ENCODE data around the gene WDR76. TPM values are rescaled to one million over a fixed set of nuclear protein-coding genes. Genes with fewer than 3 reads are reported as not detected.

Gene WDR76
- total RNA-seq, 1 experiment from 2014 or later: 29.6 TPM

DNA sequence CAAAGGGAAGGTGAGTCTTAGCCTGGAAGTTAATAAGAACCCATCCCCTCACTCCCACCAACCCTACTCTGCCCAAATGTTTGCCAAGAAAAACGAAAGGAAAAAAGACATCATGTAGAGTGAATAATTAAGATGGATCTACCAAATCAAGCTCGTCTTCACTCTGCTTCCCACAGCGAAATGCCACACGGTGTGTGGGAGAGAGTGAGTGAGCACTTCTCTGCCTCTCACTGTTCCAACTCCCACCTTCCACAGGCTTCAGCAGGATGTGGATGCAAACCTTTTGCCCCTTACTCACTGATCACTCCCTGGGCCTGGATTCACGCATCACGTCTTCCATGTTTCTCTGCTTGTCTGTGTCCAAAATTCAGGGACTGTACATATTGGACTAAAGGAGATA, 85.4 kb downstream of the WDR76 start:
- H2AFZ ChIP-seq (ENCODE audit: low read length): no peak overlapping the region
- no peak overlapping the region for H3K9ac ChIP-seq (ENCODE audit: extremely low read depth, insufficient read length, low read length)
- H3K14ac ChIP-seq (ENCODE audit: insufficient read depth, low read length): no peak overlapping the region
- H3K9me3 ChIP-seq (ENCODE audit: control insufficient read depth, low read depth, low read length): no peaks in the 10 kb centered on the region
- no peak overlapping the region for H2BK120ac ChIP-seq (ENCODE audit: low read depth, low read length, poor library complexity, severe bottlenecking)
- Mint-ChIP-seq H3K27ac (no peak overlapping the region), H3K9me3 (no peaks in the 10 kb centered on the region), H3K4me3 (no peak overlapping the region), H3K4me1 (peaks cover 11% of the 10 kb centered on the region in 2 experiments), H3K27me3 (ENCODE audit: low read depth) (no peaks in the 10 kb centered on the region), H3K36me3 (ENCODE audit: insufficient read depth in 1 of 3, low read depth in 3 of 3) (peaks cover 12 to 16% (median 14%) of the 10 kb centered on the region in 3 experiments; a peak in 6 of 7 replicates)
- no peak overlapping the region for H3K4ac ChIP-seq (ENCODE audit: low read depth, low read length)
- no peak overlapping the region for H3K56ac ChIP-seq (ENCODE audit: insufficient read length, low read depth, low read length)
- H2BK12ac ChIP-seq (ENCODE audit: insufficient read length, low read depth, low read length): no peak overlapping the region
- H3K27ac ChIP-seq (ENCODE audit: insufficient read length, low read depth, low read length): no peak overlapping the region
- no peaks in the 10 kb centered on the region for H3K23me2 ChIP-seq (ENCODE audit: insufficient read length, low read depth, low read length, poor library complexity, severe bottlenecking)
- no peaks in the 10 kb centered on the region for H3K79me1 ChIP-seq (ENCODE audit: insufficient read depth, low read depth, low read length, poor library complexity, severe bottlenecking)
- 0 out of 2 replicates have a peak, but pooled peaks cover 2% of the 10 kb centered on the region for H3K4me1 ChIP-seq (ENCODE audit: insufficient read depth, low read length)
- H2BK20ac ChIP-seq (ENCODE audit: low read depth, low read length, poor library complexity, severe bottlenecking): no peak overlapping the region
- H4K8ac ChIP-seq (replicated peaks; ENCODE audit: insufficient read length, low read depth, low read length): no peak overlapping the region
- H2AK5ac ChIP-seq (ENCODE audit: insufficient read length, low read length): no peak overlapping the region
- H3T11ph ChIP-seq (ENCODE audit: low read length): no peak overlapping the region
- TF ChIP-seq, protein P1, sequence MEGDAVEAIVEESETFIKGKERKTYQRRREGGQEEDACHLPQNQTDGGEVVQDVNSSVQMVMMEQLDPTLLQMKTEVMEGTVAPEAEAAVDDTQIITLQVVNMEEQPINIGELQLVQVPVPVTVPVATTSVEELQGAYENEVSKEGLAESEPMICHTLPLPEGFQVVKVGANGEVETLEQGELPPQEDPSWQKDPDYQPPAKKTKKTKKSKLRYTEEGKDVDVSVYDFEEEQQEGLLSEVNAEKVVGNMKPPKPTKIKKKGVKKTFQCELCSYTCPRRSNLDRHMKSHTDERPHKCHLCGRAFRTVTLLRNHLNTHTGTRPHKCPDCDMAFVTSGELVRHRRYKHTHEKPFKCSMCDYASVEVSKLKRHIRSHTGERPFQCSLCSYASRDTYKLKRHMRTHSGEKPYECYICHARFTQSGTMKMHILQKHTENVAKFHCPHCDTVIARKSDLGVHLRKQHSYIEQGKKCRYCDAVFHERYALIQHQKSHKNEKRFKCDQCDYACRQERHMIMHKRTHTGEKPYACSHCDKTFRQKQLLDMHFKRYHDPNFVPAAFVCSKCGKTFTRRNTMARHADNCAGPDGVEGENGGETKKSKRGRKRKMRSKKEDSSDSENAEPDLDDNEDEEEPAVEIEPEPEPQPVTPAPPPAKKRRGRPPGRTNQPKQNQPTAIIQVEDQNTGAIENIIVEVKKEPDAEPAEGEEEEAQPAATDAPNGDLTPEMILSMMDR (conservative IDR thresholded peaks at IDR 0.05): no peak
- H3K4me2 ChIP-seq (ENCODE audit: insufficient read depth, insufficient read length, low read length): no peak overlapping the region
- WGBS (ENCODE audit: extremely low coverage, insufficient read length, low lambda C conversion rate): no CpG with 5 or more reads among the region's 6 CpGs
- H2BK15ac ChIP-seq (ENCODE audit: low read depth, low read length): no peak overlapping the region
- no peaks in the 10 kb centered on the region for H4K20me1 ChIP-seq (ENCODE audit: control insufficient read depth, insufficient read depth, insufficient read length)
- H3K27me3 ChIP-seq (ENCODE audit: insufficient read depth, low read length): no peaks in the 10 kb centered on the region
- no peak for DNase-seq
- no peaks in the 10 kb centered on the region for H3K79me2 ChIP-seq (ENCODE audit: insufficient read depth, low read length)
- H3K23ac ChIP-seq (ENCODE audit: insufficient read length, low read depth, low read length): no peak overlapping the region
- H3K18ac ChIP-seq (ENCODE audit: insufficient read length, low read depth, low read length): no peak overlapping the region
- no peak overlapping the region for H4K91ac ChIP-seq (ENCODE audit: insufficient read length, low read depth, low read length)
- H2BK5ac ChIP-seq (ENCODE audit: insufficient read length, low read length): no peak overlapping the region
- no peak overlapping the region for H4K5ac ChIP-seq (ENCODE audit: insufficient read length, low read depth, low read length)
